NCI-H2171 (cell line): ENCODE data around the gene TREML1.
"Not testable (repeated sequence)": the region's sequence is repeated elsewhere in the genome, so short reads cannot be mapped to it uniquely, and the experiment has no call there.

Source experiments
- DNase-seq: peaks from one replicate; lab custom pipeline; 2025; lab: John Stamatoyannopoulos, UW

TREML1 gene

DNA sequence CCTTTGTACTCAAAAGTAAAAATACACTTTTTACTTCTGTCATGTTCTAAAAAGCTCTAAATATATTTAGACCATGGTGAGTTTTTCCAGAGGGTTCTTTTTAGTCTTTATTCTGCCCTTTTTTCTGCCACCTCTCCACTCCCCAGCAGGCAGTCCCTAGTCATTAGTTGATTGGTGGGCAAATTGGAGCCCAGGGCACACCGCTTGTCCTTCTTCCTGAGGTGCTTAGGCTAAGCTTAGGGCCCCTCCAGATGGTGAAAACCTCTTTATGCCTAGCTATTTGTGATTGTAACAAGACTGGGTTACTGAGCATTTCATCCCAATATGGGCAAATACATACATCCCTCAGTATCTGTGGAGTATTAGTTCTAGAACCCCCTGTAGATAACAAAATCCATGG lies 6.2 kb downstream of the TREML1 start:
- DNase-seq, result no peak

DNA sequence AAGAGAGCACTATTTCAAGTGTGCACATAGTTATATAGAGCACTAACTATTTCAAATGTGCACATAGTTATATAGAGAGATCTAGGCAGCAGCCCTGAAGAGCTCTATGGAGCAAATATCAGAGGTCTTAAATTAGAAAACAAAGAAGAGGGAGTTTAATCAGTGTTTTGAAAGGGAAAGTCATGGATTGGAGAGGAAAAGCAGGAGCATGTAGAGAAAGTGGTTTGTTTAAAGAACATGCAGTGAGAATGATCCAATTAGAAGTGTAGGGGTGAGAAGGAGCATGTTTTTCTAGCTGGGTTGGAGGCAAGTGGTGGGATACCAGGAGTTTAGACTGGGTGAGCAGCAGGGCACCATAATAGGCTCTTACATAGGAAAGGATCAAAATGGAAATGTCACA lies 17.2 kb downstream of the TREML1 start:
- DNase-seq, result no peak

DNA sequence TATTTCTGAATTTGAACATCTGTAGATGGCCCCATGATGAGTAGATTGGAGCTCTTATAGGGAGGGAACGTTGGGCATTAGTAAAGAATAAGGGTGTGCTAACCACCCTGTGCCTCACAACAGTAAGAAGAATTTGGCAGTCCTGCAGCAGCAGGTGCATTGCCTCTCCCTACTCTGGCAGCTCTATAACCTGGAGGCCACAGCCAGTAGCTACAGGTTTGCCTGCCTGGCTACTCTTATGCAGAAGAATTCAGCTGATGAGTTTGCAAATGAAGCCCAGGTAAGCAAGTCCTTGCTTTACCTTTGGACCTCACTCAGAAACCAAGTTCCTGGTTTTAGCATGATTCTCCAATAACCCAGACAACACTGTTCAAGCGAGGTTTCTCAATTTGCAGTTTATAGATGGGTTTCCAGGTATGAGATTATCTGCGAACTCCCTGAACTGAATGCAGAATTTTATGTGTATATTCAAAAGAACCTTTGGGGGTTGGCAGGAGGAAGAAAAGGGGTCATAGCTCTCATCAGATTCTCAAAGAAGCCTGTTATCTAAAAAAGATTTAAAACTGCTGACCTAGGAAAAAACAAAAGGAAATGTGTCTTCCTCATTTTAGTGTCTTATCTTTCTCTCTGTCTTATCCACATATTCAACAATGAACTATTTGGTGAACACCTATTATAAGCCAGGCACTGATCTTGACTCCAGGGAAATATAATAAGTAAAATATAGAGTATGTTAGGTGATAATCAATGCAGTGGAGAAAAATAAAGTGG lies 18.9 kb downstream of the TREML1 start:
- DNase-seq, result no peak

DNA sequence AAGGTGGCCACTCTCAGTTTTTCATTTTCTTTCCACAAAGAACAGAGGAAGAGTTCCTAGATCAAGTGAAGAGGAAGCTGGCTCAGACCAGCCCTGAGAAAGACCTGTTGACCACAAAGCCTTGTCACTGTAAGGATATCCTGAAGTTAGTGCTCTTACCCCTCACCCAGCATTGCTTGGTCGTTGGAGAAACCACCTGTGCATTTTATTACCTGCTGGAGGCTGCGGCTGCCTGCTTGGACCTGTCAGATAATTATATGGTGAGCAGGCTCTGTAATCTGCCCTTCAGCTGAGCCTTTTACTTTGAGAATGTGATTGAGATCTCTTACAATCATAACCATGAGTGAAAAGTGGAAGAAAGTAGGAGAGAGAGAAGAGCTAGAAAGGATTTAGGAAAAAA lies 21.9 kb downstream of the TREML1 start:
- no peak for DNase-seq

DNA sequence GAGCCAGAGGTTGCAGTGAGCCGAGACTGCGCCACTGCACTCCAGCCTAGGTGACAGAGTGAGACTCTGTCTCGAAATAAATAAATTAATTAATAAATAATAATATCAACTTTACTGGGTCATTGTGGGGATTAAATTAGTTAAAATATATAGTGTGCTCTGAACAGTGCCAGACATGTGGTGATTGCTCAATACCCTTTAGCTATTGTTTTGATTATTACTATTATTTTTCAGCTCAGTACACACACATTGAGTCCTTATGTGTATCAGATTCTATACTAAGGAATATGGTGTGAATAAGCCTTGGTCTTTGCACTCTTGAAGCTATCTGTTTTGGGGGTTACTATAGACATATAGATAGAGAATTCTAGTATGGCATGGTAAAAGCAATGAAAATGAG lies 28.9 kb downstream of the TREML1 start:
- no peak for DNase-seq

DNA sequence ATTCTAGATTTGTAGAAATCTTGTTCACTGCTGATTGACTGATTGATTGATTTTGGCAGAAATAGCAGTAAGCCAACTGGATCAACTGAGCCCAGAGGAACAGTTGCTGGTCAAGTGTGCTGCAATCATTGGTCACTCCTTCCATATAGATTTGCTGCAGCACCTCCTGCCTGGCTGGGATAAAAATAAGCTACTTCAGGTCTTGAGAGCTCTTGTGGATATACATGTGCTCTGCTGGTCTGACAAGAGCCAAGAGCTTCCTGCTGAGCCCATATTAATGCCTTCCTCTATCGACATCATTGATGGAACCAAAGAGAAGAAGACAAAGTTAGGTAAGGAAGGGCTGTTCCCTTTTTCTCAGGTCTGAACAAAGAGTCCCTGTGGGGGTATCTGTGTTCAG lies 31.2 kb downstream of the TREML1 start:
- DNase-seq, result no peak

DNA sequence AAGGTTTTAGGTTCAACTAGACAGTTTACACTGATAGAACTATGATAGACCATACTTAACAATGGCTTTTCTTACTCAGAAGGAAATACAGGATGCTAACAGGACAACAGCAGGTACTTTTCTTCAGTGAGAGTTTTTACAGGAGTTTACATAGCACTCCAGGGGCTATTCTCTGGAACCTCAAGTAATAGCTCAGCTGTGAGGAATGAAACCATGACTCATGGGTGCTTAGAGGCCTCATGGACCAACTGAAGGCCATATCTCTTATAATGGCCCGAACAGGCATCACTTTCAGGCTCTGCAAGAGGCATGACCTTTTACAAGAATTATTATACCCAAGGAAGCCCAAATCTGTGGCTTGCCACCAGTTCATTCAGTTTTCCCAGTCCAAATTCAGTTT lies 31.8 kb downstream of the TREML1 start:
- no peak for DNase-seq

DNA sequence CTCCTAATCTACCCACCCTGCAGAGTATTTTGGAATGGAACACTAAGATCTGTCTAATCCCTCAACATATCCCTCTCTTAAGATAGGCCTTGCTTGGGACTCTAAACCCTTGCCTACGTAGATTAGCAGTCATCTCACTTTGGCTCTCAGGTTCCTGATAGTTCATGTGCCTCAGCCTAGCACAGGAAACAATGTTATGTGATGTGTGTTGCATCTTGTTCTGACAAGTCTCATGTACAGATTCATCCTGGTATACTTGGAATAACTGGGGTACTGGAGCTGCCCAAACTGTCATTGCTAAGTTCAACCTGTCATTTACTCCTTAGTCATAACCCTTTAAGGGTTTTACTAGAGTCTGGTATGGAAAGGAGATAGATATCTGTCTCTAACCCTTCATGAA lies 34.1 kb downstream of the TREML1 start:
- no peak for DNase-seq

DNA sequence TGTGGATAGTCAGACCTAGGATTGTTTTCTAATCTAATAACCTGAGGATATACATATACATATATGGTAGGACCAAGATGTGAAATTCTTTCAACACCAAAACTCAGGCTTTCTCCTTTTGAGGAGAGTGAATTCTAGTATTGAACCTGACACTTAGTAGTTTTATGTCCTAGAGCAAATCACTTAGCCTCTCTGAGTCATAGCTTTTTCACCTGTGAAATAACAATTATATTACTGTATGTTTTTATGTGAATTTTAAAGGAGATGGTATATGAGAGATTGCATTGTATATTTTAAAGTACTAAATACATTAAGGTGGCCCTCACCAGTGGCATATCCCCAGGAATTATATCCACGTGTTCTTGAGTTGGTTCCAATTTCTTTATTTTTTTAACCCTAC lies 34.6 kb downstream of the TREML1 start:
- no peak for DNase-seq

DNA sequence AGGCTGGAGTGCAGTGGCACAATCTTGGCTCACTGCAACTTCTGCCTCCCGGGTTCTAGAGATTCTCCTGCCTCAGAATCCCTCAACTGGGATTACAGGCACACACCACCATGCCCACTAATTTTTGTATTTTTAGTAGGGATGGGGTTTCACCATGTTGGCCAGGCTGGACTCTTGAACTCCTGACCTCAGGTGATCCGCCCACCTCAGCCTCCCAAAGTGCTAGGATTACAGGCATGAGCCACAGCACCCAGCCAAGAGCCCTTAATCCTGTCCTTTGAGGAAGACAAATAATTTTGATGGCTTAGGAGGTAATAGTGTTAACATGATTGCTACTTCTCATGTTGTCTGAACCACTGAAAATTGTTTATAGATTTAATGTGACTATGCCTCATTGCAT lies 39.1 kb downstream of the TREML1 start:
- not testable (repeated sequence) for DNase-seq

DNA sequence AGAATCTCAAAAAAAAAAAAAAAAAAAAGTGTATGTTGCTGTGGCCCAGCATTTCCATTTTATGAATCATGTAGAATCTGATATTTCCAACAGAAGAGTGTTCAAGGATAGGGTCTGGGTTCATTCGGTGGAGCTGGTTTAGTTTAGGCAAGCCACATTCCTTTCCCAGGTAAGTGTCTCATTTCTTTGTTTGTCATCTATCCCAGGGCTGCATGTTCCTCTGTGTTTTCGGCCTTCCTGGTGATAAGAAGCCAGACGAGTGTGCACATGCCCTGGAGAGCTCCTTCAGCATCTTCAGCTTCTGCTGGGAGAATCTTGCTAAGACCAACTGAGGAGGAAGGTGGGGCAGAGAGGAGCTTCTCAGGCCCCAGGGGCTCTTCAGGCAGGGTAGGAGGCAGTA lies 43.1 kb downstream of the TREML1 start:
- no peak for DNase-seq

DNA sequence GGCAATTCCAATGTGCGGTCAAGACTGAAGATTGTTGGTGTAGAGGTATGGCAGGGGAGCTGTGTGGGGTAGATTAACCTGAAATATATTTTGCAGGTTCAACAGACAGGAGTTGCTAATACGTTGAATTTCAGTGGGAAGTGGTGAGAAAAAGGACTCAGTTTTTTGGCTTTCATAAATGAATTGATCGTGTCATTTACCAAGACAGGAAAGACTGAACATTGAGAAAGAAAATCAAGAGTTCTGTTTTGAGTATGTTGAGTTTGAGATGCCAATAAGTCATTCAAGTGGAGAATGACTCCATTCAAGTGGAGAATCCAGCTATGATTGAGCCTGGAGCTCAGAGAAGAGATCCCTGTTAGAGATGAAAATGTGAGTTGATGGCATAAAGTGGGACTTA lies 50.3 kb downstream of the TREML1 start:
- DNase-seq, result no peak

DNA sequence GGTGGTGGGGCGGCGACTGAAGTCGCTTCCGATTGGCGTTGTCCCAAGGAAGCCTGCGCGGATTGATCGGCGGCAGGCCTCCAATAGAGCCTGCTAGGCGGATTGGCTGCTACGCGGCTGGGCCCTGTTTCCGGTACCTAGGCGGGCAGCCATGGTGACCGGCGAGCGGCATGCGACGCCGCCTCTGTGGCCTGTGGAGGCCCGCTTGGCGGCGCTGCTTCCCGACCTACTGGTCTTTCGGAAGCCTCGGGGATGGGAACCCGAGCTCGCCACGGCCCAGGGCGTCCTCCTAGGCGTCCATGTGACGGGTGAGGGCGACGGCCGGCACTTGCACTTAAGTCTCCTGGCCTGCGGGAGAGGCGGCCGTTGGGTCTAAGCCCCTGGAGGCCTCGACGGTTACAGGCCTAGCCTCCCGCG lies 53.3 kb downstream of the TREML1 start:
- DNase-seq, result no peak
